ENCODE data around the gene HAPLN1.
A peak's percentile ranks its signal among the peaks of the same experiment; 100 is the strongest.

HAPLN1 gene

GRCh38 chr5:83718195-83718825 lies 2.3 kb downstream of the HAPLN1 start:
- DNase-seq (ENCODE audit: low read depth in 3 of 3) = peak in 1 of 3 donors; percentile 9

GRCh38 chr5:83715236-83716065 lies 5.2 kb downstream of the HAPLN1 start:
- DNase-seq (ENCODE audit: low read depth in 3 of 3) = no peak

GRCh38 chr5:83714810-83715209 lies 5.8 kb downstream of the HAPLN1 start:
- DNase-seq (ENCODE audit: low read depth in 3 of 3) = no peak

GRCh38 chr5:83711982-83712601 lies 8.6 kb downstream of the HAPLN1 start:
- DNase-seq (ENCODE audit: low read depth in 3 of 3) = no peak

- no peak for DNase-seq (ENCODE audit: low read depth in 3 of 3)
Measured at GRCh38 chr5:83709973-83710372, 10.7 kb downstream of the HAPLN1 start.

GRCh38 chr5:83708170-83708569 lies 12.5 kb downstream of the HAPLN1 start:
- no peak for DNase-seq (ENCODE audit: low read depth in 3 of 3)

GRCh38 chr5:83703059-83703458 lies 17.6 kb downstream of the HAPLN1 start:
- DNase-seq (ENCODE audit: low read depth in 3 of 3) = no peak

- no peak for DNase-seq (ENCODE audit: low read depth in 3 of 3)
Measured at GRCh38 chr5:83701886-83702285, 18.8 kb downstream of the HAPLN1 start.

GRCh38 chr5:83689881-83690280 lies 30.8 kb downstream of the HAPLN1 start:
- no peak for DNase-seq (ENCODE audit: low read depth in 3 of 3)

GRCh38 chr5:83688281-83688680 lies 32.4 kb downstream of the HAPLN1 start:
- no peak for DNase-seq (ENCODE audit: low read depth in 3 of 3)

GRCh38 chr5:83687124-83687619 lies 33.5 kb downstream of the HAPLN1 start:
- DNase-seq (ENCODE audit: low read depth in 3 of 3) = no peak

- no peak for DNase-seq (ENCODE audit: low read depth in 3 of 3)
Measured at GRCh38 chr5:83686251-83686650, 34.4 kb downstream of the HAPLN1 start.

GRCh38 chr5:83683836-83684235 lies 36.8 kb downstream of the HAPLN1 start:
- DNase-seq (ENCODE audit: low read depth in 3 of 3) = no peak

- no peak for DNase-seq (ENCODE audit: low read depth in 3 of 3)
Measured at GRCh38 chr5:83672646-83673045, 48.0 kb downstream of the HAPLN1 start.

- DNase-seq (ENCODE audit: low read depth in 3 of 3) = no peak
Measured at GRCh38 chr5:83672158-83672557, 48.5 kb downstream of the HAPLN1 start.

- no peak for DNase-seq (ENCODE audit: low read depth in 3 of 3)
Measured at GRCh38 chr5:83665631-83666030, 55.0 kb downstream of the HAPLN1 start.

GRCh38 chr5:83662558-83662957 lies 58.1 kb downstream of the HAPLN1 start:
- no peak for DNase-seq (ENCODE audit: low read depth in 3 of 3)

- DNase-seq (ENCODE audit: low read depth in 3 of 3) = no peak
Measured at GRCh38 chr5:83657807-83658525, 62.7 kb downstream of the HAPLN1 start.

- DNase-seq (ENCODE audit: low read depth in 3 of 3) = no peak
Measured at GRCh38 chr5:83654427-83654994, 66.1 kb downstream of the HAPLN1 start.

GRCh38 chr5:83653669-83654068 lies 67.0 kb downstream of the HAPLN1 start:
- DNase-seq (ENCODE audit: low read depth in 3 of 3) = no peak

GRCh38 chr5:83645936-83646335 lies 74.7 kb downstream of the HAPLN1 start:
- no peak for DNase-seq (ENCODE audit: low read depth in 3 of 3)

GRCh38 chr5:83644301-83644700 lies 76.4 kb downstream of the HAPLN1 start:
- DNase-seq (ENCODE audit: low read depth in 3 of 3) = no peak
